Measurements from ENCODE around the gene LSR.

DNA sequence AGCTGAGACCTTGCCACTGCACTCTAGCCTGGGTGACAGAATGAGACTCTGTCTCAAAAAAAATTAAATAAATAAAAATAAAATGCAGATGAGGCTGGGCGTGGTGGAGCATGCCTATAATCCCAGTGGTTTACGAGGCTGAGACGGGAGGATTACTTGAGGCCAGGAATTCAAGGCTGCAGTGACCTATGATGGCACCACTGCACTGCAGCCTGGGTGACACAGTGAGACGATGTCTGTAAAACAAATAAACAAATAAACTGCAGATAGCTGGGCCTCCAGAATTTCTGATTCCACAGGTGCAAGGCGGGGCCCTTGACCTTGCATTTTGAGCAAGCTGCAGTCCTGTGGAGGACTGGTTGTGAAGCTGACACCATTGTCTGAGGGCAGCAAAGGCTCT lies 40.1 kb downstream of the LSR start:
- TF ChIP-seq, protein P1, sequence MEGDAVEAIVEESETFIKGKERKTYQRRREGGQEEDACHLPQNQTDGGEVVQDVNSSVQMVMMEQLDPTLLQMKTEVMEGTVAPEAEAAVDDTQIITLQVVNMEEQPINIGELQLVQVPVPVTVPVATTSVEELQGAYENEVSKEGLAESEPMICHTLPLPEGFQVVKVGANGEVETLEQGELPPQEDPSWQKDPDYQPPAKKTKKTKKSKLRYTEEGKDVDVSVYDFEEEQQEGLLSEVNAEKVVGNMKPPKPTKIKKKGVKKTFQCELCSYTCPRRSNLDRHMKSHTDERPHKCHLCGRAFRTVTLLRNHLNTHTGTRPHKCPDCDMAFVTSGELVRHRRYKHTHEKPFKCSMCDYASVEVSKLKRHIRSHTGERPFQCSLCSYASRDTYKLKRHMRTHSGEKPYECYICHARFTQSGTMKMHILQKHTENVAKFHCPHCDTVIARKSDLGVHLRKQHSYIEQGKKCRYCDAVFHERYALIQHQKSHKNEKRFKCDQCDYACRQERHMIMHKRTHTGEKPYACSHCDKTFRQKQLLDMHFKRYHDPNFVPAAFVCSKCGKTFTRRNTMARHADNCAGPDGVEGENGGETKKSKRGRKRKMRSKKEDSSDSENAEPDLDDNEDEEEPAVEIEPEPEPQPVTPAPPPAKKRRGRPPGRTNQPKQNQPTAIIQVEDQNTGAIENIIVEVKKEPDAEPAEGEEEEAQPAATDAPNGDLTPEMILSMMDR (IDR thresholded peaks at IDR 0.05), result no peak
- TF ChIP-seq POLR2A (IDR thresholded peaks at IDR 0.05; ENCODE audit: low read depth) (no peak), POLR2AphosphoS5 (IDR thresholded peaks at IDR 0.05) (no peak), EP300 (IDR thresholded peaks at IDR 0.05) (no peak)

Measured in esophagus muscularis mucosa (tissue), 4 donors.